Renal cortex interstitium (tissue), 11 donors: ENCODE measurements around the gene NDUFV2. TPM values are rescaled to one million over a fixed set of nuclear protein-coding genes. Genes with fewer than 3 reads are reported as not detected.
A peak's percentile ranks its signal among the peaks of the same experiment; 100 is the strongest.
"Not testable (repeated sequence)": the region's sequence is repeated elsewhere in the genome, so short reads cannot be mapped to it uniquely, and the experiment has no call there.

Source experiments
- DNase-seq, 11 donors: peaks; one replicate each; pipeline ENCODE4 v3.0.0-alpha.2; 2013; ENCODE audit warnings: low read depth in 9 of 11, low spot score in 4 of 11; ENCODE audit errors: extremely low read depth in 1 of 11
- polyA plus RNA-seq, 3 donors: library from polyadenylated mRNA; unstranded; fragments of 120-200 nt; gene quantifications; one replicate each; pipeline ENCODE4 v1.2.1, GENCODE V29; 2013; ENCODE audit not compliant: insufficient read length in 3 of 3

NDUFV2 gene
- polyA plus RNA-seq, 3 donors: 118 to 128 (median 127) TPM

DNA sequence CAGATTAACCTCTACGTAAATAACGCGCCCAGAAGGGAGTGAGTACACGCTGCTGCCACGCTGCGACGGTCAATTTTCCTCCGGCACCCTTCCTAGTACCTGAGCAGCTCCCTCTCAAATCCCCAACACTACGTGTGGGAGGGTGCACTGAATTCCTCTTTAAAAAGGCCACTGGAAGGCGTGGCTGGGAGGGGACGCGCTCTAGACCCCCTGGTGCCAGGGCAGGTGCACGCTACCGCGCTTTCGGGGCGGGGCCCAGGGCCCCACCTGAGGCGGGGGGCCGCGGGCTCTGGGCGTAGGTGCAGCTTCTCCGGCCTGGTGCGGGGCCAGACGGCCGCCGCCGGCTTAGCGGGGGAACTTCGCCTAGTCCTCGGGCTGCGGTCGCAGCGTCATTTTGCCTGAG lies 33.4 kb downstream of the NDUFV2 start:
- peak in 5 of 11 donors; percentile 13 to 24 (median 23) for DNase-seq

DNA sequence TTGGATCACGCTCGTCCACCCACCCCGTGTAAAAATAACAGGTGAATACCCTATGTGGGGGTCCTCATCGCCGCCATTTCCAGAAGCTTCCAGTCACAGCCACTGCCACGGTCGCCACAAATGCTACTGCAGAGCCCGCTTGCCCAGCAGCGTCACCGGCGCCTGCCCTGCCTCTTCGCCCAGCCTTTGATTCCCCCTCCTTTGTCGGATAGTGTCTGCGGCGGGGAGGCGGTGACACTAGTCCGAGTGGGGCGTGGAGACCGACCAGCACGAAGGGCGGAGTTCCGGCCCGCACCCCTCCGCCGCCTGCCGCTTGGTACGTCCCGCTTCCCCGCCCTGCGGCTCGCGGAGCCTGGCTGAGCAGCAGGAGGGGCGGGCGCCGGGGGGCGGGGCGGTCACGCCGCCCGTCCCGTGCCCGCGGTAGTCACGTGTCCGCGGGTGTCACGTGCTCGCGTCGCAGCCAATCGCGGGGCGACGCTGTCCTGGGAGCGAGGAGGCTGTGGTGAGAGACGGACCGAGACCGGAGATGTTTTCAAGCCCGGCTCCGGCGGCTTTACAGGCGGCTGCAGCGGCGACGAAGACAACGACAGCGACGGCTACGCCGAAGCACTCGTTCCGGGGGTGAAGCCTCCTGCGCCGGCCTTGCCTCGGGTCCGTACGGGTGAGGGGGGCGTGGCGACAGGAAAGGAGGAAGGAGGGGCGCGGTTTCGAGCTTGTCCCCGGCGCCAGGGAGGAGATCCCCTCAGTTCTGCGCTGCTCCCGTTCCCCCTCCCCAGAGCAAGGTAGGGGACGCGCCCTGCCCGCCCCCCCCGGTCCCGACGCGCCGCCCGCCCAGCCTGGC lies 34.0 kb downstream of the NDUFV2 start, which contains the start of gene ANKRD12:
TSS of gene ANKRD12 (plus strand) at position 467 of the 841 bp plus-strand sequence. CDS start 45,652 bp downstream, outside the sequence.
- peak; percentile 93 to 97 (median 96) for DNase-seq

DNA sequence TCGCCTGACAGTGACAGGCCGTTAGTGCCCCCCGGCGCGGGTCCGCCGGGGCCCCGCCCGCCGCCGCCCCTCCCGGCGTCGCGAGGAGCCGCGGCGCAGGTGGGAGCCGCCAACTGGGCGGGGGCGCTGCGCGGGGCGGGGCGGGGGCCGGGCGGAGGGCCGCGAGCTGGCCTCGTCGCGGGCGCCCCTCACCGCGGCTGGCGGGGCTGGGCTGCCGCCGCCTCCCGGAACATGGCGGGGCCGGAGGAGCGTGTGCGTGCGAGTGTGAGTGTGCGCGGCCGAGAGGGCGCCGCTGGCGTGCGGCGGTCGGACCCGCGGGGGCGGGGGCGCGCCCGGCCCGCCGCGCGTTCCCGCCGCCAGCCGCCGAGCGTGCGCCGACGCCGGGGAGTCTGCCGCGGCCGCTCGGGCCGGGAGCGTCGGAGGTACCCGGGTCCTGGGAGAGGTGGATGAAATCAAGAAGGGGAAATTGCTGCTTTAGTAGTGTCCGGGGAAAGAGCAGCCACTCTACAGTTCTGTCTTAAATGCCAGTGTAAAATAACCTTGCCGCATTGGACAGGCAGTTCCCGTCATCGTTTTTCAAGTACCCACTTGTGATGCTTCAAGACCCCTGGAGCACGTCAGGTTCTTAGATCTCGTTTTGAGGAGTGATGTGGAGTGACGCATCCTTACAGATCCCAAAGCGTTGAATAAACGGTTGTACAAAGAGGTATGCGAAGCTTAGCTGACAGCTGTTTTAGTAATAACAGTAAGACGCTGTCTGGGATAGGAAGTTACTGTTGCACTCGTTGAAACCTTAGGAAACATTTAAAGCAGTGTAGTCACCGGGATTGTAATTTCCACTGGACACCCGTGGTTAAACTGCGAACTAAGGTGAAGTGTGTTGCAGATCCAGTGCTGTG lies 34.9 kb downstream of the NDUFV2 start:
- DNase-seq: peak; percentile 24 to 65 (median 54)

DNA sequence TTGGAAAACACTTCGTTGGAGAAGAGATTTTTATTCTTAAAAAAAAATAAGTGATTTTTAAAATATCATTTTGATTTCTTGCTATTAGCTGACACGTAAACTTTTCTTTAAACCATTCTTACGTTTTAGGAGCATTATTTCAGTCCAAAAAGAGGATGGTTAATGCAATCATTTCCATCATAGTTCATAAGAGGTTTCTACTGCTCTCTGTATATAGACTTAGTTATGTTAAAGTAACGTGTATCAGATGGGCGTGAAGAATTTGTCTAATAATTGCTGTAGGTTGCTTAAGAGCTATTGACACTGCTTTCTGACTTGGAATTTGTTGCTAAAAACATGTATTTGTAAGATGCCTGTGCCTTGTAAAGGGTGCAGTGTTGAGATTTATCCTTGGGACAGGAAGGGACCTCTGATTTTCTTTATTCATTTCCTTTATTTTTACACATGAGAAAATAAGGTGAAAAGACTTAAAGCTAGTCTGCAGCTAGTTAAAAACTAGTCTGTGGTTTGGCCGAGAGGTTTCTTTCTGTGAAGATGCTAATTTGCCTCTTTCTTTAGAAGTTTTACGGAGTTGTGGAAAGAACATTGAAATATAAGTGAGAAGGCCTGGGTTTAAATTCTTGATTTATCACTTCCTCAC lies 37.0 kb downstream of the NDUFV2 start:
- no peak for DNase-seq

DNA sequence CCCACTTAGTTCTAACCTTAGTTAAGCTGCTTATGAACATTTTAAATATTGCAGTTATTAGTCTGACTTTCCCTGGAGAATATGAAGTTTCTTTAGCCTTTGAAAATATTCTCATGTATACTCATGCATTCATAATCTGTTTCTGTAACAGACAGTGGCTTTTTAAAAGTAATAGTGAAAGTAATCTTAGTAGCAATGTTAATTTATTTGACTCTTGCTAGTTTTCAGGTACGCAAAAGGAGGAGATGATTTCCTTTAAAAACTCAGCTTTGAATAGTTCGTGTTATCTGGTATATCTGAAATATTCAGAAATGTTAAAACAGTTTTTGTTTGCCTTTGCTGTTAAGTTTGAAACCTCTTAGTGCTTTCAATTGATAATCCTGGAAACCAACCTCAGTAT lies 37.9 kb downstream of the NDUFV2 start:
- no peak for DNase-seq

DNA sequence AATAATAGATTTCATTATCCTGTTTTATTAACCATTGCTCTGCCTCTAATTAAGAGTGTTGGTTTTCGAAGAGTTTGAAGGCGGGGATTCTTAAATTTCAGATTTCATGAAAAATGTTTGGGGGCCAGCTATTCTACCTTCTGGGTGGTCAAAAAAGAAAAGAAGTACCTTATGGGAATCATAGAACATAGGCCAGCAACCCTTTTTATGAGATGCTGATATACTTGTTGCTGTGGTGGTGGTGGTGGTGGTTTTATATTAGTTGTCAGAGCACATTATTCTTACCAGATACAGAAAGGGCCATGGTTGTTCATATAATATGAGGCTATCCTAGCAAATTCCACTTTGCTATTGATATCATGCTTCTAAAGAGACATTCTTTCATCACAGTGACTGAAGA lies 38.5 kb downstream of the NDUFV2 start:
- DNase-seq: no peak

DNA sequence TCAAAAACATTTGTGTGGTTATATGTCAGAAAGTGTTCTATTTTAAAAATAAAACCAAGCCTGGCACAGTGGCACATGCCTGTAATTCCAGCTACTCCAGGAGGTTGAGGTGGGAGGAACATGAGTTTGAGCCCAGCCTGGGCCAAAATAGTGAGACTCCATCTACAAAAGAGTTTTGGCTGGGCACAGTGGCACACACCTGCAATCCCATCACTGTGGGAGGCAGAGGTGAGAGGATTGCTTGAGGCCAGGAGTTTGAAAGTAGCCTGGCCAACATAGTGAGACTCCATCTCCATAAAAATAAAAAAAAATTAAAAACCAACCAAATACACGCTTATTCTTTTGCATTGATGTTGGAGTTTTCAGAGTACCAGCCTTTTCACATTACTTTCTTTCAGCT lies 43.7 kb downstream of the NDUFV2 start:
- no peak for DNase-seq

DNA sequence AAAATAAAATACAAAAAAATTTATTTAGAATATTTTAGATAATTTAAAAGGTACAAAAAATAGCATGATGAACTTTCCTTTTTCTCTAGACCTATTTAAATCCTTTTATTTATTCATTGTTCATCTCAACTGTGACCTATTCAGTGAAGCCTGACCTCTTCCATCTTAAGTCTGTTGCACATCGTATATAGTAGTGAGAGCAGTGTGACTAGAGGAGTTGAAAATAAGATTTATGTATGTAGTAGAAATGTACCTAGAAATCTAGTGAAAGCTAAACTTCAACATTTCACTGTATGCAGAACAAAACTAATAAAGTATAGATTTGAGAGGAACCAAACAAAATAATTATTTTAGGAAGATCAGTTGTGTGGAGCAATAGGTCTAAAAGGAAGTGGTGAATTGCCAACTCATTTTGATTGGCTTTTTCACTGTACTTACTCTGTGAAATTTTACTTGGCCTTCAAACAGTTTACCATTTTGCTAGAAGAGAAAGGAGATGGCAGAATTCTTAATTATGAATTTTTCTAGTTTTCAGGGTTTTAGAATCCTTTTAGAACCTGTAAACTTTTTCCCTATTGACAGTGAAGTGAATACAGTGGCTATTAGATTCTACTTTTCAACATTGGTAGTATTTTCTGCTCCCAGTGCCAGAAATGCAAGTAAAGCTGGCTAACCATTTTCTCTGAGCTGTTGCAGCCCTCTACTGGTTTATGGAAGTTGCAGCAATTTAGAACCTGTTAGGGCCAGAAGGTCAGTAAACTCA lies 45.1 kb downstream of the NDUFV2 start:
- DNase-seq: peak in 8 of 11 donors; percentile 23 to 68 (median 40)

DNA sequence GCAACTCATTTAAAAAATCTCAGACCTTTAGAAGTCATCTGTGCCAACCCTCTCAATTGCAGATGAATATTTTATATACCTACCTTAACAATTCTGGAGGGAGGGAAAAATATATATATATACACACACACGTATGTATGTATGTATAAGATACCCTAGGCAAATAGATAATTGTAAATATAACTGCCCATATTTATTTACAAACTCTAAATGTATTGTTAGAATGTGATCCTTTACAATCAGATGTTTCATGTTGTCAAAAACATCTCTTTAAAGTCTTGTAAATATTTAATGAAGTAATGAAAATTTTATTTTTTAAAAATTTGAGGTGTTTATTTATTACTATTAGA lies 45.7 kb downstream of the NDUFV2 start:
- DNase-seq: no peak

DNA sequence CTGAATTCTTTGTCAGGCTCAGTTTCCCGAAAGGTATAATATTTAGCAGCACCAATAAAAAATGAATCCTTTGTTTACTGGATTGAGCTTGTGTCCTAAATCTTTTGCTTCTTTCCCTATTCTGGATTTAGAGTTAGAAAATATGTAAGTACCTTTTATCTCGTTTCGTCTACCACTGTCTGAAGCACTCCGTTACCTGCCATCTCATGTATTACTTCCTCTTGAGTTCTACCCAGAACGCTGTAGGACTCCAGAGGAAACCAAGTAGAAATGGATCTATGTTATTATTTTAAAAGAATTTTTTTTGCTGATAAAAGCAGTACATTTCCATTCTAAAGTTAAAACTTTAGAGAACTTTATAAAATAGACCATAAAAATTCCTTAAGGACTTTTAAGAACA lies 47.6 kb downstream of the NDUFV2 start:
- DNase-seq: no peak

DNA sequence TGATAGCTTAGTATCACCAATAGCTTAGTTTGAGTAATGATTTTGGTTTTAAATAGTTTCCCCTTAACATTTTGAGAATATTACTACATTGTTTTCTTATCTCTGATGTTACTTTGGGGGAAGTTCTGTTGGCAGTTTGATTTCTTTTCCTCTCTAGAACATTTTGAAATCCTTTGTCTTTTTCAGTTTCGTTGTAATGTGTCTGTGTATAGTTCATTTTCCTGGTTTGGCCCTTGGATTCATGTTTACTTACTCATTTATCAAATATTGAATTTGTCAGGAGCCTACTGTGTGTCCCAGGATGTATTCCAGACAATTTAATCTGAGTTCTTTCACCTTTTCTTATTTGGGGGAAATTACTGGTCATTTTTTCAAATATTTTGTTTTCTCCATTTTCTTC lies 50.8 kb downstream of the NDUFV2 start:
- DNase-seq: no peak

DNA sequence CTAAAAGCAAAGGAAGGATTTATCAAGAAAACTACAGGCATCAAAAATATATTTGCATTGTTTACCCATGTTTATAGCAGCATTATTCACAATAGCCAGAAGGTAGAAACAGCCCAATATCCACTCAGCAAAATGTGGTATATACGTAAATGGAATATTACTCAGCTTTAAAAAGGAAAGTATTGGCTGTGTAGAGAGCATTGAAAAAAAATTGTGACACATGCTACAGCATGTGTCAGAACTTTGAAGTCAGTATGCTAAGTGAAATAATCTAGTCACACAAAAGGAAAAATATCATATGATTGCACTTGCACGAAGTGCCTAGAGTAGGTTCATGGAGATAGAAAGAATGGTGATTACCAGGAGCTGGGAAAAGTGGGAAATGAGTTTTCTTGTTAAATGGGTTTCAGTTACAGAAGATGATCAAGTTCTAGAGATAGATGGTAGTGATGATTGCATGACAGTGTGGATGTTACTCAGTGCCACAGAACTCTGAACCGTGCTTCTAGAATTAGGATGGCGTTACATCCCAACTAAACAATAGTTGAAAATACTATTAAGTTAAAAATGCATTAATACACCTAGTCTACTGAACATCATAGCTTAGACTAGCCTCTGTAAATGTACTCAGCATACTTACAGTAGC lies 54.2 kb downstream of the NDUFV2 start:
- no peak for DNase-seq

DNA sequence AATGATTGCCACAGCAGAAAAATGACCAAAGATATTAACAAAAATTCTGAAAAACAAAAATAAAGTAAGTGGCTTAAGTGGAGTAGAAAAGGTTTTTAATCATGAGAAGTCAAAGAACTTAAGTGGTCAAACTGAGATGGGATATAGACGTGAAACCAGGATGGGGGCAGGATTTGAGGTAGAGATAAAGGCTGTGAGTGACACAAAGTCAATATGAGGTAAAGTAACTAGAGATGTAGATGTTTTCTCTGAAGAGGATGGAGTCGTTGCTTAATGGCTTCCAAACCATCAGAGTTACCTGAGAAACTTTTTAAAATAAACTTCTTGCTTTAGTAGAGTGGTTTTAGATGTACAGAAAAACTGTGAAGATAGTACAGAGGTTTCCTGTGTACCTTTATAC lies 55.3 kb downstream of the NDUFV2 start:
- no peak for DNase-seq

DNA sequence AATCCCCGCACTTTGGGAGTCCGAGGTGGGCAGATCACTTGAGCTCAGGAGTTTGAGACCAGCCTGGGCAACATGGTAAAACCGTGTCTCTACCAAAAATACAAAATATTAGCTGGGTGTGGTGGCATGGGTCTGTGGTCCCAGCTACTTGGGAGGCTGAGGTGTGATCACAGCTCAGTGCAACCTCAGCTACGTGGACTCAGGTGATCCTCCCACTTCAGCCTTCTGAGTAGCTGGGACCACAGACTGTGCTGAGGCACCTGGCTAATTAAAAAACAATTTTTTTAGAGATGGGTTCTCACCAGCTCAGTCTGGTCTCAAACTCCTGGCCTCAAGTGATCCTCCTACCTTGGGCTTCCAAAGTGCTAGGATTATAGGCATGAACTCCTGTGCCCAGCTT lies 57.5 kb downstream of the NDUFV2 start:
- no peak for DNase-seq

DNA sequence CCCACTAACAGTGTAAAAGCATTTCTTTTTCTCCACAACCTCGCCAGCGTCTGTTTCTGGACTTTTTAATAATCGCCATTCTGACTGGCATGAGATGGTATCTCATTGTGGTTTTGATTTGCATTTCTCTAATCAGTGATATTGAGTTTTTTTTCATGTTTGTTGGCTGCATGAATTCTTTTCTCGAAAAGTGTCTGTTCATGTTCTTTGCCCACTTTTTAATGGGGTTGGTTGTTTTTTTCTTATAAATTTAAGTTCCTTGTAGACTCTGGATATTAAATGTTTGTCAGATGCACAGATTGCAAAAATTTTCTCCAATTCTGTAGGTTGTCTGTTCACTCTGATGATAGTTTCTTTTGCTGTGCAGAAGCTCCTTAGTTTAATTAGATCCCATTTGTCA lies 60.2 kb downstream of the NDUFV2 start:
- not testable (repeated sequence) for DNase-seq

DNA sequence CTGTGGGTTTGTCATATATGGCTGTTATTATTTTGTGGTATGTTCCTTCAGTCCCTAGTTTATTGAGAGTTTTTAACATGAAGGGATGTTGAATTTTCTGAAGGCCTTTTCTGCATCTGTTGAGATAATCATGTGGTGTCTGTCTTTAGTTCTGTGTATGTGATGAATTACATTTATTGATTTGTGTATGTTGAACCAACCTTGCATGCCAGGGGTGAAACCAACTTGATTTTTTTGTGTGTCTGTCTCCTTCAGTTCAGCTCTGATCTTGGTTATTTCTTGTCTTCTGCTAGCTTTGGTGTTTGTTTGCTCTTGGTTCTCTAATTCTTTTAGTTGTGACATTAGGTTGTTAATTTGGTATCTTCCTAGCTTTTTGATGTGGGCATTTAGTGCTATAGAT lies 61.6 kb downstream of the NDUFV2 start:
- DNase-seq: not testable (repeated sequence)

DNA sequence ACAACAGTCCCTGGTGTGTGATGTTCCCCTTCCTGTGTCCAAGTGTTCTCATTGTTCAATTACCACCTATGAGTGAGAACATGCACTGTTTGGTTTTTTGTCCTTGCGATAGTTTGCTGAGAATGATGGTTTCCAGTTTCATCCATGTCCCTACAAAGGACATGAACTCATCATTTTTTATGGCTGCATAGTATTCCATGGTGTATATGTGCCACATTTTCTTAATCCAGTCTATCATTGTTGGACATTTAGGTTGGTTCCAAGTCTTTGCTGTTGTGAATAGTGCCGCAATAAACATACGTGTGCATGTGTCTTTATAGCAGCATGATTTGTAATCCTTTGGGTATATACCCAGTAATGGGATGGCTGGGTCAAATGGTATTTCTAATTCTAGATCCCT lies 63.4 kb downstream of the NDUFV2 start:
- not testable (repeated sequence) for DNase-seq

DNA sequence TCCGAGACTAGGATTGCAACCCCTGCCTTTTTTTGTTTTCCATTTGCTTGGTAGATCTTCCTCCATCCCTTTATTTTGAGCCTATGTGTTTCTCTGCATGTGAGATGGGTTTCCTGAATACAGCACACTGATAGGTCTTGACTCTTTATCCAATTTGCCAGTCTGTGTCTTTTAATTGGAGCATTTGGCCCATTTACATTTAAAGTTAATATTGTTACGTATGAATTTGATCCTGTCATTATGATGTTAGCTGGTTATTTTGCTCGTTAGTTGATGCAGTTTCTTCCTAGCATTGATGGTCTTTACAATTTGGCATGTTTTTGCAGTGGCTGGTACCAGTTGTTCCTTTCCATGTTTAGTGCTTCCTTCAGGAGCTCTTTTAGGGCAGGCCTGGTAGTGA lies 67.0 kb downstream of the NDUFV2 start:
- DNase-seq: not testable (repeated sequence)
